GM18505 (cell line): ENCODE data around the gene NEBL.

ENCODE experiments used
- ATAC-seq: cut with Tn5 transposase; IDR thresholded peaks from one replicate; pipeline ENCODE4 v1.9.1; 2021; ENCODE audit not compliant: unreplicated experiment
- POLR2A ChIP-seq: IDR thresholded peaks from 4 replicates; pipeline ENCODE4 v1.6.1; 2011; ENCODE audit warnings: borderline replicate concordance; ENCODE audit not compliant: insufficient read depth, insufficient read length; ENCODE audit errors: extremely low read depth

The NEBL gene

DNA sequence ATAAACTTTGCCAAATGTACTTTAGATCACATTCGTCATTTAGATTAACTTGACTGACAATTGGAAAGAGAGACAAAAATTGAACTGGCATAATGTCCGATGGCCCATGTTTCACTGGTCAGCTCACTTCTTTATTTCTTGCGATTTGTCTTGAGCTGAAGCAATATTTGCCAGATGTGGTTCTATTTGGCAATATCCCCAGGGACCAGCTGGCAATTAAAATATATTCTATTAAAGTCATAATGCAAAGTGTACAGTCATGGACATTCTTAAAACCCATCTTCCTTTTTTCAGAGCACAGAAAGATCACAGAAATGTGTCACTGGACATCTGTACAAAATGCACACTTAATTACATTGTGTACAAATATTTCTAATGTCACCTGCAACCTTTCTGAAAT lies 26.3 kb downstream of the NEBL start:
- TF ChIP-seq POLR2A: no peak
- no peak for ATAC-seq

DNA sequence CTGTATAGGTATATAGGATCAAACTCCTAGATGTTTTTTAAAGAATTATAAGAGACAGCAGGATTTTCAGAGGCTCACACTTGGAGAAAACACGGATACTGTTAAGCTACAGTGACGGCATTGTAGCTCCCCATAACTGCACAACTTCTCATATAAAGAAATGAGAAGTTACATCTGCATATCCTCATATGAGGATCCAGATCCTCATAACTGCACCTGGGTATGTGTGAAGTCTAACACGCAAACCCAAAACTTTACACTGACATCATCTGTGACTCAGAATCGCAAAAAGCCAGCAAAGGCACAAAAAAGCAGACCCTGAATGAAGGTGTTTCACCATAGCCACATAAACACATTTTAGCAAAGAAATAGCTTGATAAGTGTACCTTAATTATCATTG lies 34.1 kb downstream of the NEBL start:
- TF ChIP-seq POLR2A: no peak
- no peak for ATAC-seq

DNA sequence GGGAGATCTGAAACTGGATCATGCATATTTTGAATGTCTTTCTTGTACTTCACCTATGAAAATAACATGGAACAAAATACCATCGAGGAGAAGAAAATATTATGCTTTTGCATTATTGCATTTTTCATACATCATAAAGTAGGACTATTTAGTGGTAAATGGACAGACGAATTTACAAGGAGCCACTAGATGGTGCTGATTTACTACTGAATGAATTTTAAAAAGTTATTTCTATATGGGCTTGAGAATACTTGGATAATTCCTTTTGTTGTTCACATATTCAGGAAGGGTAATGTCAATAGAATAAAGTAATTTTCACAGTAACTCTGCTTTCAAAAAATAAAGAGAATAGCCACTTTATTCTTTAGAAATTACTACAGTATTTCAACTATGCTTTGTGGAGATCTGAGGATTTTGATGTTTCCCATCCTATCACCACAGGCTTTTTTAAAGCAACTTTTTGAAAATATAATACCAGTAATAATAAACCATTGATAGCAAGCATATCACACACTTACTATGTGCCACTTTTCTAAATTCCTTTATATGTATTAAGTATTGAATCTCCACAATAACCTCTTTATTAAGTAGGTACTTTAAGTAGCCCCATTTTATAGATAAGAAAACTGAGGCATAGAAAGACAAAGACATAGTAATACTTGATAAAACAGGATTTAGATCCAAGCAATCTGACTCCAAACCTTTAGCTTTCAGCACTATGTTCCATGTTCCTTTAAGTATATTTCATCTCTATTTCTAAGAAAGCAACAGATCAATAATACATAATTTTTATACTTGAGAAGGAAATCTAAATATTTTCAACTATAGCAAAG lies 38.6 kb downstream of the NEBL start:
- no peak for TF ChIP-seq POLR2A
- no peak for ATAC-seq

DNA sequence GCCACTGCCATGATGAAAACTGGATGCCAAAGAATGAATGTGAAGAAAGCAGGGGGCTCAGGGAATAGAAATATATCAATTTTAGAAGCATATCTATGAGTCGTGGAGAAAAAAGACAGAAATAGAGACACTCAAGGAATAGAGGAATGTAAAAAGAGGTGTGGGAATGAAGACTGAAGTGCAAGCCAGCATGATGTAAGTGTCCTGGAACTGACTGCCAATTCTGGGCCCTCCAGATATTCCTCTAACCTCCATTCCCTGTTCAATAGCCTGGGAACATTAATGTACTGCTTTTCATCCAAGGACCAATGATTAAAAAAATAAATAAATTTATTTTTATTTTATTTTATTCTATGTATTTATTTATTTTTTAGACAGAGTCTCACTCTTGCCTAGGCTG lies 40.6 kb downstream of the NEBL start:
- TF ChIP-seq POLR2A: no peak

DNA sequence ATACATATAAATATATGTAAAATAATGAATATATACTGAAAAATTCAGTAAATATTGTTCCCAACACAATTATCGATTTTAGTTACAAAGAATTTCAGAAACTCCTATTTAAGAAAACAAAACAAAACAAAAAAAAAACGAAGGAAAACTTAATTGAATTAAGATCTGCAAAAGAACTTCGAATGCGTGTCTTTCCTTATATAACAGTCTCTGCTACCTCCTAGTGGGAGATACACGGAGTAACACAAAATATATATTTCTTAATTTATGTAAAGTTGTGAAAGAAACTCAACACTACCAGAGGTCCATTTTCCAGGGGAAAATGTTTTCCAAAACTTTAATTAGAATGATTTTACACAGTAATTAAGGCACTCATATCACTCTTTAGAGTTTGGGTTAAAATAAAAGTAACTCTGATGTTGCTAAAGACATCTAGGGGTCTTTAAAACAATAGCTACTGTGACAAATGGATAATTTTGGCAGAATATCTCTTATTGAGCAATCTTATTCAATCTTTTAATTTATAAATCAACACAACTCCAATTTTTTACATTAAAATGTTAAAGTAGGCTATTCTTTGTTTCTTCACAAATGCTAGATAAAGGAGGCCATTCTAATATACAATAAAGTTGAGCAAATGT lies 41.6 kb downstream of the NEBL start:
- TF ChIP-seq POLR2A: no peak
- ATAC-seq: no peak

More for the DNA sequence above, 40.6 kb downstream of the NEBL start:
- no peak for ATAC-seq

DNA sequence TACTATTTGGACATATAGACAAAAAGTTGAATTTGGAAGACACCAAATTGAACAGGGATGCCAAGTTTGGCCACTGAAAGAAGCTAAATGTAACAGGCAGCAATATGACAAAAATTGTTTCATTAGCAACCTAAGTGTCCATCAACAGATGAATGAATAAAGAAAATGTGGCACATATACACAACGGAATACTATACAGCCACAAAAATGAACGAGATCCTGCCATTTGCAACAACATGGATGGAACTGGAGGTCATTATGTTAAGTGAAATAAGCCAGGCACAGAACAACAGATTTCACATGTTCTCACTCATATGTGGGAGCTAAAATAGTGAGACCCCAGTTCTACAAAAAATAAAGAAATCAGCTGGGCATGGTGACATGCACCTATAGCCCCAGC lies 43.8 kb downstream of the NEBL start:
- TF ChIP-seq POLR2A: no peak
- ATAC-seq: no peak

DNA sequence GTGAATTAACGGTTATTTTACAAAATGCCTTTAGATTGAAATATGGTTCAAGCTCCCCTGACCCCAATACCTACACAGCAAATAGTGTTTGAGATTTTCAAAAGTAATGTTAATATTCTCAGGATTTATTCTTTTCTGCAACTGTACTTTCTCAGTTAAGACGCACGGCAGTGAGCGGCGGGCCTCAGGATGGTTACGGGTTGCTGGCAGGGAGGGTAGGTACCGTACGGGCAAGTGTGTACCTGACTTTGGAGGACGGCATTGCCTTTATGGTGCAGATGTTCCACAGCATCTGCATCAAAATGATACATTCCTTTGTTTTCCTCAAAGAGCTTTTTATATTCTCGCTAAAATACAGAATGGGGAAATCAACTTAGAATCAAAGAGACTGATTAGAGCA lies 44.8 kb downstream of the NEBL start:
- TF ChIP-seq POLR2A: no peak
- ATAC-seq: no peak

DNA sequence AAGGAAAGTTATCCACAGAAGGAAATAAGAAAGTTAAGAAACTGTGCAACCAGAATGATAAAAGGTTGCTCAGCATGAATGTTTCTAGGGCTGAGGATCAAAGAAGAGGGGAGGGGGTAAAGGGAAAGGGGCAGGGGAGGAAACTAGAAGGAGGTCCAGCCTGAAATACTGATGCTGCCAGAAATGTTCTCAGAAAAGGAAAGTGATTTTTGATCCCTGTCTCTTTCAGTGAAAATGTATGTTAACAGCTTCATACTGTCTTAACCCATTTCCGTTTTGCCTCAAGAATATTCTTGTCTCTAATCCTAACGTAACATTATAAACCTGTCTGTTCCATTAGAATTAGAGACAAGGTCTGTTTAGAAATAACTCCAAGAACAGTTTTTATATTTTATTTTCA lies 49.6 kb downstream of the NEBL start:
- no peak for TF ChIP-seq POLR2A
- ATAC-seq: no peak

DNA sequence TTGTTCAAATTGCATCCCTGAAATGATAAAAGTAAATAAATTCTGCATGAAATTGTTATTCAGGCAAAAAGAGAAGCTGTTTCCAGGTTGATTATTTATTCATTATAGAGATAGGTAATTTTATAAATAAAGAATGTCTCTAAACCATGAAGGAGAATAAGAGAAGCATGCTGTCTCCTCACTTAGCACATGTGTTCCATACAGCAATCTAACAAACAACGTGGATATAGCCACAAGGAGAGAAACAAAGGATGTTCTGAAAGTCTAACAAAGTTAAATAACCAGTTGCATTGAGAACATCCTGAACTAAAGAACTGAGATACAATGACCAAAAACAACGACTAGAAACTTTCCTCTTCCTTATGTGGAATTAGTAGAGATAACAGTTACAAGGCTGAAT lies 50.8 kb downstream of the NEBL start:
- ATAC-seq: no peak
- TF ChIP-seq POLR2A: no peak

DNA sequence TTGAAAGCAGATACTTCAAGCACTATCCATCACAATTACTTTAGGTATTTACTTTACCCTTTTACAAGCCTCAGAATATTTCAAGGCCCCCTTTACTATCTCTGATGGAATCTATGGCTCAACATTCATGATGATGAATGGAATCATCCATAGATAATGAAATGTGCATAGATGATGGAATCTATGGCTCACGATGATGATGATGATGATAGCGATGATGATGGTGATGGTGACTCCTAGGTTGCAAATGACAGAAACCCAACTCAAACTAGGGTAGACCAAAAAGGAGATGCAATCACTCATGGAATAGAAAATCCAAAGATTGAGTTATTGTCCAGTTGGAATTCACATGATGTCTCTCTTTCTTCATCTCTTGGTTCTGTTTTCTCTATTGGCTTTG lies 55.7 kb downstream of the NEBL start:
- no peak for TF ChIP-seq POLR2A
- ATAC-seq: no peak

DNA sequence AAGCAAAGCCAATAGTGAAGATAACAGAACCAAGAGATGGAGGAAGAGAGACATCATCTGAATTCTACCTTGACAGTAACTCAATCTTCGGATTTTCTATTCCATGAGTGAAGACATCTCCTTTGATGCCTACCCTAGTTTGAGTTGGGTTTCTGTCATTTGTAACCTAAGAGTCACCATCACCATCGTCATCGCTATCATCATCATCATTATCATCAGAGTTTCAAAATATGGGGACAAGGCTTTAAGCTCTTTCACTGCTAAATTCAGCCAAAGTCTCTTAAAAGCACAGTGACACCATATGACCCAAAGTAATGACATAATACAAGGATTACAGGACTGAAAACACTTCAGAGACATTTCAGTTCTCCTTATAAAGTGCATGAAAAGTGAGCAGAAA lies 57.2 kb downstream of the NEBL start:
- TF ChIP-seq POLR2A: no peak
- ATAC-seq: no peak

DNA sequence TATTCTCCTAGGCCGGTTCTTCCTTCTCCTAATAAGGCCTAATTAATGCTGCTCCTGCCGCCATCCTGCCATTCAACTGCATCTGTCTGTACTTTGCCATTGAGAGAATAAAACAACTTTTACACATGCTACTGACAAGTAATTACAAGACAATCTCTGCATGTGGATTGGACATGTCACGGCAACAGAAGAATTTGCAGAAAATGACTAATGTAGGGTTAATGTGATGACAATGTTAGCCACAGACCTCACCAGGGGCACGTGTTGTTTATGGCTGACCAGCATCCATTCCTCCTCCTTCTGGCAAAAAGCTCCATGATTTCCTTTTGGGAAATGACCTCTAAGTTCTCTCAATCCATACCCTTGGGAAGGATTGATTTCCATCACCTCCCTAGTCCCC lies 58.0 kb downstream of the NEBL start:
- no peak for TF ChIP-seq POLR2A
- ATAC-seq: no peak

DNA sequence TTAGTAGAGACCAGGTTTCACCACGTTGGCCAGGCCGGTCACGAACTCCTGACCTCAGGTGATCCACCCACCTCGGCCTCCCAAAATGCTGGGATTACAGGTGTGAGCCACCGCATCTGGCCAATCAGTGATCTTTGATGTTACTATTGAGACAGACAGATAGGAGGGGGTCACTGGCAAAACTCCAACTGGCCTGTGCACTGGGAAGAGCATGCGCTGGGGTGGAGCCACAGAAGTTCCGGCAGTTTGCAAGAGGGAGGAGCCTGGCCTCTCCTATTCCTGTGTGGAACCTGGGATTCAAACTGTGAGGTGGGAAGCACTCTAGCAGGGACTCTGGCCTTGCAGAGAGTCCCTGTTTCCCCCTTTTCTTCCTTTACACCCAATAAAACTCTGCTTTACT lies 60.7 kb downstream of the NEBL start:
- no peak for TF ChIP-seq POLR2A
- no peak for ATAC-seq

DNA sequence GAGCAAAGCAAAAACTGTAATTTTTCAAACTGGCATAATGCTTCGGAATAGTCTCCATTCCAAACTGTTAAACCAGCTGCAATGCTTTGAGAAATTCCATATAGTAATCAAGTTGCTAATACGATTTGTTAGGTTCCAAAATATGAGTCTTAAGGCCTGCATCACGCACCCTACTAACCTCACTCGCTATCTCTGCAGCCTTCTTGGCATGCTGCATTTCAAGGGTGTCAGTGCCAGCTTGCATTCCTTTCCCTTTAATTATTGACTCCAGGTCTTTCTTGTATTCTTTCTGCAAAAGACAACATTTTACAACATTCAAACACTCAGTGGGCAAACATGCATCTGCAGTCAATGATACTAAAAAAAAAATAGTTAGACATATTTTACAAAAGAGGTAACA lies 61.8 kb downstream of the NEBL start:
- no peak for TF ChIP-seq POLR2A
- ATAC-seq: no peak
